Osteoblast (primary cell): ENCODE data around the gene DNPEP. TPM values are rescaled to one million over a fixed set of nuclear protein-coding genes. Genes with fewer than 3 reads are reported as not detected.

ENCODE experiments used
- DNase-seq: peaks from one replicate; pipeline ENCODE4 v3.0.0; 2011; ENCODE audit warnings: low spot score, mixed read lengths; ENCODE audit not compliant: insufficient read length; ENCODE audit errors: missing footprints
- H2AFZ ChIP-seq: 2 replicates; pipeline ENCODE4 v1.6.0; 2011; ENCODE audit warnings: mild to moderate bottlenecking, low read length
- H3K27ac ChIP-seq: 2 replicates; pipeline ENCODE4 v1.5.1; 2011; ENCODE audit warnings: mild to moderate bottlenecking, low read depth, low read length, moderate library complexity
- H3K27me3 ChIP-seq: 2 replicates; pipeline ENCODE4 v1.6.0; 2012; ENCODE audit warnings: mild to moderate bottlenecking, control low read depth, inconsistent platforms, low read length, moderate library complexity; ENCODE audit not compliant: insufficient read depth
- H3K36me3 ChIP-seq: 2 replicates; pipeline ENCODE4 v1.5.1; 2011; ENCODE audit warnings: mild to moderate bottlenecking, low read length, control low read depth, moderate library complexity; ENCODE audit not compliant: insufficient read depth
- H3K4me1 ChIP-seq: 2 replicates; pipeline ENCODE4 v1.5.1; 2011; ENCODE audit warnings: mild to moderate bottlenecking, low read length, control low read depth, moderate library complexity; ENCODE audit not compliant: insufficient read depth
- H3K4me2 ChIP-seq: 2 replicates; pipeline ENCODE4 v1.6.0; 2011; ENCODE audit warnings: mild to moderate bottlenecking, low read length; ENCODE audit not compliant: insufficient read depth
- H3K4me3 ChIP-seq: fragments of 200-600 bp; sonication (generic); 3 replicates; pipeline ENCODE4 v1.5.1; 2012; ENCODE audit warnings: mild to moderate bottlenecking, low read length, inconsistent platforms; ENCODE audit not compliant: insufficient read depth
- H3K79me2 ChIP-seq: 2 replicates; pipeline ENCODE4 v1.6.0; 2012; ENCODE audit warnings: mild to moderate bottlenecking, low read length, control low read depth, inconsistent platforms; ENCODE audit not compliant: insufficient read depth
- H3K9me3 ChIP-seq: 2 replicates; pipeline ENCODE4 v1.5.1; 2011; ENCODE audit warnings: low read depth, low read length, control low read depth
- H4K20me1 ChIP-seq: 2 replicates; pipeline ENCODE4 v1.6.0; 2012; ENCODE audit warnings: mild to moderate bottlenecking, low read length, control low read depth; ENCODE audit not compliant: insufficient read depth
- CTCF ChIP-seq: IDR thresholded peaks from 2 replicates; pipeline ENCODE4 v1.5.1; 2011; ENCODE audit warnings: mild to moderate bottlenecking, low read depth, low read length, moderate library complexity; ENCODE audit errors: extremely low read depth
- total RNA-seq: library from RNA; depleted of rRNA; stranded (reverse); fragments of >200 nt; gene quantifications from 2 replicates; pipeline ENCODE4 v1.2.3, GENCODE V29; 2012

Gene DNPEP
- total RNA-seq, 1 donor = 67.3 TPM

- H3K9me3 ChIP-seq = peaks cover 3% of the 10 kb centered on the region
- H3K79me2 ChIP-seq = no peaks in the 10 kb centered on the region
- no peak overlapping the region for H2AFZ ChIP-seq
- TF ChIP-seq CTCF = no peak
- H3K36me3 ChIP-seq = no peaks in the 10 kb centered on the region
- DNase-seq = no peak
- H3K27ac ChIP-seq = no peak overlapping the region
- H3K4me1 ChIP-seq = peaks cover 5% of the 10 kb centered on the region
- H3K4me3 ChIP-seq = no peak overlapping the region
- peaks cover 6% of the 10 kb centered on the region for H3K27me3 ChIP-seq
- H4K20me1 ChIP-seq = no peaks in the 10 kb centered on the region
- no peak overlapping the region for H3K4me2 ChIP-seq
Observed at GRCh38 chr2:219416235-219416602, 28.5 kb upstream of the DNPEP start.

- peak; percentile 70 for DNase-seq
- H3K4me3 ChIP-seq = no peak overlapping the region
- peaks cover 3% of the 10 kb centered on the region for H3K9me3 ChIP-seq
- H3K4me1 ChIP-seq = peaks cover 5% of the 10 kb centered on the region
- peaks cover 6% of the 10 kb centered on the region for H3K27me3 ChIP-seq
- H3K27ac ChIP-seq = no peak overlapping the region
- no peaks in the 10 kb centered on the region for H3K36me3 ChIP-seq
- H3K4me2 ChIP-seq = no peak overlapping the region
- no peaks in the 10 kb centered on the region for H4K20me1 ChIP-seq
- no peaks in the 10 kb centered on the region for H3K79me2 ChIP-seq
- no peak overlapping the region for H2AFZ ChIP-seq
- TF ChIP-seq CTCF = no peak
Observed at GRCh38 chr2:219415580-219416234, 28.0 kb upstream of the DNPEP start.

GRCh38 chr2:219414857-219415256 is 27.1 kb upstream of the DNPEP start:
- H4K20me1 ChIP-seq = no peaks in the 10 kb centered on the region
- H3K27ac ChIP-seq = no peak overlapping the region
- no peaks in the 10 kb centered on the region for H3K79me2 ChIP-seq
- no peak overlapping the region for H3K4me3 ChIP-seq
- no peak for TF ChIP-seq CTCF
- no peak overlapping the region for H2AFZ ChIP-seq
- no peaks in the 10 kb centered on the region for H3K36me3 ChIP-seq
- no peak for DNase-seq
- H3K9me3 ChIP-seq = peaks cover 3% of the 10 kb centered on the region
- H3K4me1 ChIP-seq = peaks cover 5% of the 10 kb centered on the region
- H3K27me3 ChIP-seq = peaks cover 6% of the 10 kb centered on the region
- no peak overlapping the region for H3K4me2 ChIP-seq

GRCh38 chr2:219410390-219410789 is 22.7 kb upstream of the DNPEP start:
- H3K36me3 ChIP-seq = no peaks in the 10 kb centered on the region
- no peak overlapping the region for H3K4me2 ChIP-seq
- no peaks in the 10 kb centered on the region for H3K27me3 ChIP-seq
- no peak for TF ChIP-seq CTCF
- no peak overlapping the region for H2AFZ ChIP-seq
- peaks cover 3% of the 10 kb centered on the region for H3K9me3 ChIP-seq
- no peaks in the 10 kb centered on the region for H4K20me1 ChIP-seq
- H3K27ac ChIP-seq = no peak overlapping the region
- H3K4me3 ChIP-seq = no peak overlapping the region
- DNase-seq = no peak
- H3K79me2 ChIP-seq = no peaks in the 10 kb centered on the region
- H3K4me1 ChIP-seq = peaks cover 22% of the 10 kb centered on the region
